ENCODE results near the gene EIF3B.

DNA sequence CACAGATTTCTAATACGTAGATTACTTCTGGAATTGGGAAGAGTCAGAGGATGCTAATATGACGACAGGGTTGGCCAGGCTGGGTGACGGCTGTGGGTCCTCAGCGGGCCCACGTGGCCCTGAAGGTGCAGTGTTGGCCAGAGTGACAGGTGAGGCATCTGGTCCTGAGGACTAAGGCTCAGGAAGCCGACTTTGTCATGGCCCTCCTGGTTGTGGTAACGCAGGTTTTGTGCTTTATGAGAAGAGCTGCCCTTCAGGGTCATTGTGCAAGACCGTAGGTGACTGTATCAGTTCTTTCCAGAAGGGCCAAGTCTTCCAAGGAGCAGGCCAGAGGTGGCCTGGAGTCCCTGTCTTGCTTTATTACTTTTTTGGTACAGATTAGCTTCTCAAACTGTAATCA lies 2.5 kb downstream of the EIF3B start:
- TF ChIP-seq, protein P1, sequence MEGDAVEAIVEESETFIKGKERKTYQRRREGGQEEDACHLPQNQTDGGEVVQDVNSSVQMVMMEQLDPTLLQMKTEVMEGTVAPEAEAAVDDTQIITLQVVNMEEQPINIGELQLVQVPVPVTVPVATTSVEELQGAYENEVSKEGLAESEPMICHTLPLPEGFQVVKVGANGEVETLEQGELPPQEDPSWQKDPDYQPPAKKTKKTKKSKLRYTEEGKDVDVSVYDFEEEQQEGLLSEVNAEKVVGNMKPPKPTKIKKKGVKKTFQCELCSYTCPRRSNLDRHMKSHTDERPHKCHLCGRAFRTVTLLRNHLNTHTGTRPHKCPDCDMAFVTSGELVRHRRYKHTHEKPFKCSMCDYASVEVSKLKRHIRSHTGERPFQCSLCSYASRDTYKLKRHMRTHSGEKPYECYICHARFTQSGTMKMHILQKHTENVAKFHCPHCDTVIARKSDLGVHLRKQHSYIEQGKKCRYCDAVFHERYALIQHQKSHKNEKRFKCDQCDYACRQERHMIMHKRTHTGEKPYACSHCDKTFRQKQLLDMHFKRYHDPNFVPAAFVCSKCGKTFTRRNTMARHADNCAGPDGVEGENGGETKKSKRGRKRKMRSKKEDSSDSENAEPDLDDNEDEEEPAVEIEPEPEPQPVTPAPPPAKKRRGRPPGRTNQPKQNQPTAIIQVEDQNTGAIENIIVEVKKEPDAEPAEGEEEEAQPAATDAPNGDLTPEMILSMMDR (IDR thresholded peaks at IDR 0.05; ENCODE audit: low read length): no peak
- no peak for TF ChIP-seq EZH2 (IDR thresholded peaks at IDR 0.05; ENCODE audit: borderline replicate concordance, low read length)
